Endodermal cell (in vitro differentiated cells): ENCODE data around the gene DKC1. TPM values are rescaled to one million over a fixed set of nuclear protein-coding genes. Genes with fewer than 3 reads are reported as not detected.

ENCODE experiments used
- DNase-seq: peaks from one replicate; pipeline ENCODE4 v3.0.0-alpha.2; 2017
- H3K27ac ChIP-seq: 2 replicates; pipeline ENCODE4 v1.5.1; 2013; ENCODE audit warnings: mild to moderate bottlenecking, low read depth, low read length, moderate library complexity
- H3K27me3 ChIP-seq: 2 replicates; pipeline ENCODE4 v1.6.1; 2013; ENCODE audit warnings: mild to moderate bottlenecking, low read length, moderate library complexity; ENCODE audit not compliant: insufficient read depth, control insufficient read depth, poor library complexity, severe bottlenecking
- H3K36me3 ChIP-seq: 2 replicates; pipeline ENCODE4 v1.7.0; 2013; ENCODE audit warnings: mild to moderate bottlenecking, low read length, moderate library complexity; ENCODE audit not compliant: control insufficient read depth, insufficient read depth
- H3K4me1 ChIP-seq: one replicate; pipeline ENCODE4 v1.7.0; 2013; ENCODE audit warnings: low read length; ENCODE audit not compliant: control insufficient read depth, insufficient read depth
- H3K4me3 ChIP-seq: 2 replicates; pipeline ENCODE4 v1.5.1; 2013; ENCODE audit warnings: mild to moderate bottlenecking, low read length, moderate library complexity
- H3K9ac ChIP-seq: 2 replicates; pipeline ENCODE4 v1.6.1; 2013; ENCODE audit warnings: mild to moderate bottlenecking, low read length, moderate library complexity; ENCODE audit not compliant: poor library complexity, severe bottlenecking; ENCODE audit errors: extremely low read depth
- H3K9me3 ChIP-seq: 2 replicates; pipeline ENCODE4 v1.6.1; 2013; ENCODE audit warnings: mild to moderate bottlenecking, low read length, moderate library complexity; ENCODE audit not compliant: control insufficient read depth
- H3K27ac Mint-ChIP-seq: 2 replicates; pipeline ENCODE4 v1.8.0; 2020; ENCODE audit warnings: mixed read lengths
- H3K27me3 Mint-ChIP-seq: 2 replicates; pipeline ENCODE4 v1.8.0; 2021; ENCODE audit warnings: mild to moderate bottlenecking, mixed read lengths; ENCODE audit not compliant: insufficient read depth
- H3K36me3 Mint-ChIP-seq: 2 replicates; pipeline ENCODE4 v1.8.0; 2020; ENCODE audit warnings: low read depth, mixed read lengths
- H3K4me1 Mint-ChIP-seq: 2 replicates; pipeline ENCODE4 v1.8.0; 2020; ENCODE audit warnings: mixed read lengths
- H3K4me3 Mint-ChIP-seq: 2 replicates; pipeline ENCODE4 v1.8.0; 2020; ENCODE audit warnings: mild to moderate bottlenecking, moderate library complexity, mixed read lengths
- H3K9me3 Mint-ChIP-seq: 2 replicates; pipeline ENCODE4 v1.8.0; 2020; ENCODE audit warnings: mild to moderate bottlenecking, mixed read lengths
- CTCF ChIP-seq: fragments of 200-600 bp; sonication (generic); conservative IDR thresholded peaks from 2 replicates; pipeline ENCODE4 v1.5.0; 2021; ENCODE audit warnings: antibody characterized with exemption, mild to moderate bottlenecking
- WGBS, 2 experiments: methylation state at CpG; one replicate each; pipeline versions ENCODE4 v1.1.5 to v1.1.7; 2013; ENCODE audit warnings: missing lambda C conversion rate in 2 of 2, mixed read lengths in 1 of 2; ENCODE audit not compliant: insufficient coverage in 1 of 2, insufficient read length in 1 of 2; 5-methylcytosine and 5-hydroxymethylcytosine counted together
- total RNA-seq, 2 donors: library from RNA; stranded (reverse); fragmentation: NEBNext Ultra II Directional in 1 of 2; extraction: Animal tissue kit (Norgen Biotek cat#: 25700) in 1 of 2; gene quantifications; 2 replicates in 1 of 2; 3 replicates in 1 of 2; pipeline ENCODE4 v1.2.1, GENCODE V29; 2021

DKC1 gene
- total RNA-seq, 2 donors from 2014 or later = 66.5 to 70.8 TPM

GRCh38 chrX:154802947-154803346, 40.3 kb downstream of the DKC1 start:
- Mint-ChIP-seq H3K4me1 (peaks cover 29% of the 10 kb centered on the region), H3K27ac (no peak overlapping the region), H3K4me3 (no peak overlapping the region), H3K36me3 (no peaks in the 10 kb centered on the region), H3K9me3 (peaks cover 46% of the 10 kb centered on the region), H3K27me3 (peaks cover 19% of the 10 kb centered on the region)
- TF ChIP-seq CTCF = no peak
- H3K27me3 ChIP-seq = no peaks in the 10 kb centered on the region
- DNase-seq = no peak
- peaks cover 11% of the 10 kb centered on the region for H3K9me3 ChIP-seq
- H3K4me1 ChIP-seq = peaks cover 7% of the 10 kb centered on the region
- H3K36me3 ChIP-seq = no peaks in the 10 kb centered on the region
- 84% methylated on average over 2 of the region's 2 CpGs; no CpG with 5 or more reads in 1 of the 2 experiments for WGBS, 2 experiments
- H3K9ac ChIP-seq = no peak overlapping the region
- no peak overlapping the region for H3K27ac ChIP-seq
- no peak overlapping the region for H3K4me3 ChIP-seq

GRCh38 chrX:154804261-154804956, 41.7 kb downstream of the DKC1 start:
- TF ChIP-seq CTCF = no peak
- Mint-ChIP-seq H3K4me1 (peaks cover 26% of the 10 kb centered on the region), H3K9me3 (peaks cover 58% of the 10 kb centered on the region), H3K36me3 (no peaks in the 10 kb centered on the region), H3K27me3 (peaks cover 17% of the 10 kb centered on the region), H3K27ac (no peak overlapping the region), H3K4me3 (peak overlapping the region; percentile 63)
- H3K36me3 ChIP-seq = no peaks in the 10 kb centered on the region
- H3K27me3 ChIP-seq = no peaks in the 10 kb centered on the region
- no peak for DNase-seq
- H3K9ac ChIP-seq = peak overlapping the region; percentile 11
- H3K4me3 ChIP-seq = peak overlapping the region; percentile 82
- H3K4me1 ChIP-seq = peaks cover 7% of the 10 kb centered on the region
- H3K9me3 ChIP-seq = peaks cover 11% of the 10 kb centered on the region
- H3K27ac ChIP-seq = no peak overlapping the region
- 60% methylated on average over 7 of the region's 7 CpGs; no CpG with 5 or more reads in 1 of the 2 experiments for WGBS, 2 experiments

GRCh38 chrX:154804957-154805695, 42.5 kb downstream of the DKC1 start, which contains the start of gene MPP1:
Gene MPP1, minus strand, starts transcription at chrX:154805485. Its CDS starts 112 bp downstream, at chrX:154805373.
- H3K27ac Mint-ChIP-seq = no peak within 1 kb of the TSS
- H3K27me3 Mint-ChIP-seq = peaks cover 17% of the 10 kb centered on the region
- H3K36me3 ChIP-seq = no peaks in the 10 kb centered on the region
- H3K4me1 Mint-ChIP-seq = peaks cover 20% of the 10 kb centered on the region
- TF ChIP-seq CTCF = no peak
- no peaks in the 10 kb centered on the region for H3K27me3 ChIP-seq
- H3K4me3 ChIP-seq = peak within 1 kb of the TSS; percentile 82
- H3K27ac ChIP-seq = no peak within 1 kb of the TSS
- H3K9me3 ChIP-seq = peaks cover 11% of the 10 kb centered on the region
- peak within 1 kb of the TSS; percentile 11 for H3K9ac ChIP-seq
- H3K4me1 ChIP-seq = peaks cover 7% of the 10 kb centered on the region
- H3K4me3 Mint-ChIP-seq = peak within 1 kb of the TSS; percentile 63
- no peaks in the 10 kb centered on the region for H3K36me3 Mint-ChIP-seq
- 2 to 7% methylated on average over 8 to 65 of the region's 65 CpGs for WGBS, 2 experiments
- peaks cover 53% of the 10 kb centered on the region for H3K9me3 Mint-ChIP-seq
- peak; percentile 87 for DNase-seq
